GM12878 (cell line): ENCODE measurements around the gene MYO3B.

Experiments
- CTCF ChIP-seq, 3 experiments: IDR thresholded peaks in 2 of 3; conservative IDR thresholded peaks in 1 of 3; 2 replicates each; pipeline ENCODE4 v1.5.1; 2011; ENCODE audit warnings: low read depth in 3 of 3, low read length in 3 of 3, mild to moderate bottlenecking in 3 of 3, control low read depth in 2 of 3, moderate library complexity in 2 of 3, inconsistent platforms in 1 of 3, mixed read lengths in 1 of 3; ENCODE audit not compliant: control insufficient read depth in 2 of 3, insufficient read depth in 1 of 3; ENCODE audit errors: extremely low read depth in 1 of 3
- FOXM1 ChIP-seq: IDR thresholded peaks from 2 replicates; pipeline ENCODE4 v1.6.1; 2012; ENCODE audit warnings: low read depth, mild to moderate bottlenecking, inconsistent platforms, low read length, moderate library complexity
- POLR2A ChIP-seq: IDR thresholded peaks from 2 replicates; pipeline ENCODE4 v1.6.1; 2011; ENCODE audit warnings: low read depth, mild to moderate bottlenecking, low read length
- ZBTB33 ChIP-seq: fragments of 450-650 bp; IDR thresholded peaks from 2 replicates; pipeline ENCODE4 v1.6.1; 2017; ENCODE audit warnings: mild to moderate bottlenecking

- TF ChIP-seq CTCF (IDR thresholded peaks at IDR 0.05 in 2 of 3, conservative IDR thresholded peaks at IDR 0.05 in 1 of 3; ENCODE audit: control insufficient read depth in 2 of 3, extremely low read depth in 1 of 3, insufficient read depth in 1 of 3, low read depth in 3 of 3, low read length in 3 of 3) (no peak), POLR2A (no peak), FOXM1 (no peak), ZBTB33 (no peak)
Measured at GRCh38 chr2:170177950-170178781, at the start of gene MYO3B.
